GM03348 (cell line): Measurements from ENCODE around the gene SNRNP40.
"Not testable (repeated sequence)": the region's sequence is repeated elsewhere in the genome, so short reads cannot be mapped to it uniquely, and the experiment has no call there.

ENCODE experiments used
- DNase-seq: peaks from one replicate; pipeline ENCODE4 v3.0.0; 2012; ENCODE audit warnings: low spot score

Gene SNRNP40

DNA sequence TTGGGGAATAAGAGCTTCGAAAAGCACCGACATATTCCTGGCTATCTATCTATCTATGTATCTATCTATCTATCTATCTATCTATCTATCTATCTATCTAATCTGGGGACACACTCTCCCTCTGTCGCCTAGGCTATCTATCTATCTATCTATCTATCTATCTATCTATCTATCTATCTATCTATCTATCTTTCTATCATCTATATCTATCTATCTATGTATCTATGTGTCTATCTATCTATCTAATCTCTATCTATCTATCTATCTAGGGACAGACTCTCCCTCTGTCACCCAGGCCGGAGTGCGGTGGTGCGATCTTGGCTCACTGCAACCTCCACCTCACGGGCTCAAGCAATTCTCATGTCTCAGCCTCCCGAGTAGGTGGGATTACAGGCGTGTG lies 14.2 kb downstream of the SNRNP40 start:
- not testable (repeated sequence) for DNase-seq

DNA sequence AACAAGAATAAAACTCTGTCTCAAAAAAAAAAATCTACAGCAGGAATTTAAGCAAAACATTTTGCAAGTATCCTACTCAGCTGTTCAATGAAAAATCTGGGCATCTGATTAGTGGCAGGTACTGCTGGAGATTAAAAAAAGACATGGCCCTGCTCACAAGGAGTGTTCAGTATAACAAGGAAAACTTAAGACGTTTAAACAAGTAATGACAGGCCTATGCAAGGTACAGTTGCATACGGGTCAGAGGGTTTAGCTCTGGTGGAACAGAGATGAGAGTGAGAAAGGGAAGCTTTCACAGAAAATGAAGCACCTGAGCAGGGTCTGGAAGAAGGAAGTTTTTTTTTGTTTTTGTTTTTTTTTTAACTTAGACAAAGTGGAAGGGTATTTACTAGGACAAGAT lies 23.0 kb downstream of the SNRNP40 start:
- DNase-seq: no peak

DNA sequence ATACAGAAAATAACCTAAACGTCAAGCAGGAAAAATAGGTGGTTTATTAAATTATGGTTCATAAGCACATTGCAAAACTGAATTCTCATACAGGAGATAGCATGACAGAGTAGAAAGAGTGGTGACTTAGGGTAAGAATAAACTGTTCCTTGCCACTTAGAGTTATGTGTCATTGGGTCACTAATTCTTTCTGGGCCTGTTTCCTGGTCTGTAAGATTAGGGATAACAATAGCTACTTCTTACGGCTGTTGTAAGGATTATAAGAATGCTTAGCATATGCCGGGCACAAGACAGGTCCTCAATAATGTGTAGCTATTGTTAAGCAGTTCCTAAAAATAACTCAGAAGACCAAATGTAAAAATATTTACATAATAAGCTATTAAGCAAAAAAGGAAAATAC lies 24.2 kb downstream of the SNRNP40 start:
- no peak for DNase-seq

DNA sequence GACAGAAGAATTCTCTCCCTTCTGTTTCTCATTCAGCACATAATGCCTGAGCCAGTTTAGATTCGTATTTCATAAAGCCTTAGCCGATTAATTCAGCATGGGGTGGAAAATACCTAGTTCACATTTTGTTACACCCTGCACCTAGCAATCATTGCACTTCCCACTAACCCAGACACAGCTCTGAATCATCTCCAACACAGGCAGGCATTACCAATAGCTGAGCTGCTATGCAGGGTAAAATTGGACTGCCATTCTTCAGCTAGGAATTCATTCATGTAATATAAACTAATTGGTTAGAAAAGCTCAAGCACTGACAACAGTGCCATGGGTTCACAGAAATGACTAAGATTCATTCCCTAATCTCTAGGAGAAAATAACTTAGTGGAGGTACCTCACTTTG lies 30.0 kb downstream of the SNRNP40 start:
- DNase-seq: no peak

DNA sequence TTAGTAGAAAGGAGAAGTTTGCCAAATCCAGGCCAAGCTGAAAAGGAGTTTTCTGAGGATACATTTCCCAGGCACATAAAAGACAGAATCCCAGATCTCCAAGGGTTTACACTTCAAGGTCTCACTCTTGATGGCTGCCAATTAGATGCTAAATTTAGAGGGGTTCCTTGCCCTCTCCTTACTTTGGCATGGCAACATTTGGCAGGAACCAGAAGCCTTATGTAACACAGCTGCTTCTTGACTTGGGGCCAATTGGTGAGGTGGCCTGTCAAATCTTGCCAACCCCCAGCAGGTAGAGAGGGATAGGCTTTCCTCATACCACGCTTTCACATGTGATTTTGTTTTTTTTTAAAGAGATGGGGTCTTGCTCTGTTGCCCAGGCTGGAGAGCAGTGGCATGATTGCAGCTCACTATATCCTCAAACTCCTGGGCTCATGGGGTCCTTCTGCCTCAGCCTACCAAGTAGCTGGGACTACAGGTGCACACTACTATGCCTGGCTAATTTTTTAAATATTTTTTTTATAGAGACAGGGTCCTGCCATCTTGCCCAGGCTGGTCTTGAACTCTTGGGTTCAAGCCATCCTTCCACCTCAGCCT lies 31.7 kb downstream of the SNRNP40 start:
- no peak for DNase-seq

DNA sequence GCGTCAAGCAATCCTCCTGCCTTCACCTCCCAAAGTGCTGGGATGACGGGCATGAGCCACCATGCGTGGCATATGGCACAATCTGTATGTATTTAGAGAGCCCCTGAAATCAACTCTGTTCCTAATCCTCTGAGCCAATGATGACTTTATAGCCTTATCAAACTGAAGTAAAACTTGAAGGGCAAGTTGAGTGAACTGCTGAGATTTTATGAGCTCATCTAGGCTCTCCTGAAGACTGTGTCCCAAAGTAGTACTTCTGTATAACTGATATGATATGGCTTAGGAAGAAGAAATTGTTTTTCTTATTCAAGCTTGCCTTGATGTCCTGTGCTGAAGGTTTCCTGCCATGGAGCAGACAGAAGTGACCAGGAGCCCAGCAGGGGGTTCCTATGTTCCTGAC lies 33.2 kb downstream of the SNRNP40 start:
- no peak for DNase-seq

DNA sequence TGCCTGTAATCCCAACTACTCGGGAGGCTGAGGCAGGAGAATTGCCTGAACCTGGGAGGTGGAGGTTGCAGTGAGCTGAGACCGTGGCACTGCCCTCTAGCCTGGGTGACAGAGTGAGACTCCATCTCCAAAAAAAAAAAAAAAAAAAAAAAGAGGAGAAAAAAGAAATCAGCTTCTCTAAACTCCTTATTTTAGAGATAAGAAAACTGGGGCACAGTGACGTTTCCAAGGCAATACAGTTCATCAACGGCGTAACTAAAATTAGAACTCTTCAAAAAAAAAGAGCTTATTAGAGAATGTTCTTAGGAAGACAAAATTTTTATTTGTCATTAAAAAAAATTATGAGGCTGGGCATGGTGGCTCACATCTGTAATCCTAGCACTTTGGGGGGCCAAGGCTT lies 34.2 kb downstream of the SNRNP40 start:
- not testable (repeated sequence) for DNase-seq

DNA sequence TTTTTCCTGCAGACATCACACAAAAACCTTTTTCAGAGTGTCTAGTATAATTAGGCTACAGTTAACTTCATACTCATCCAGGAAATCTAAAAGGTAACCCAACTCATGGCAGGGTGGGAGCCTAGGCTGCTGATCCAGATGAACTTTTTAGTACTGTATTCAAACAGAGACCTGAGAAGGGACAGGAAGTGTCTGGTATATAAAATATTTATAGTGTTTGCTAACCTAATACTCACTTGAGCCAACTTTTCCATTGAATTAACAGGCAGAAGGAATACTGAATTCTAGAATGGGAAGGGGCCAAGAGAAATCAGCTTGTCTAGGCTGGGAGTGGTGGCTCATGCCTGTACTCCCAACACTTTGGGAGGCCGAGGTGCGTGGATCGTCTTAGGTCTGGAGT lies 34.7 kb downstream of the SNRNP40 start:
- DNase-seq: no peak

DNA sequence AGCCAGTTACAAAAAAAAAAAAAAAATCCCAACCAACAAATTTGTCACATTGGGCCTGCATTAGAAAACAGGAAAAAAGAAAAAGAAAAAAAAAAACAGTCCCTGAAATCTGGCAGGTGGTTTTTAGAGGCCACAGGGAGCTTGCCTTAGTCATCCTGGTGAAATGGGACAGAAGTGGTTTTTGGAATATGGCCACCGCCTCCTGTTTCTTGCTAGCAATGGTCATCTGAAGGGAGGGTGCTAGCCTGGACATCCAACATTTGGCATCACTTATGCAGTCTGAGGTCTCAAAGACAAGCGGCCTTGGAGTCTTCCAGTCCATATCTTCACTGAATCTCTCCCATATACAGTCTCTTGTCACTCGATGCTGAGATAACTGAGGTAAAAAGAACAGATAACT lies 36.8 kb downstream of the SNRNP40 start:
- no peak for DNase-seq

DNA sequence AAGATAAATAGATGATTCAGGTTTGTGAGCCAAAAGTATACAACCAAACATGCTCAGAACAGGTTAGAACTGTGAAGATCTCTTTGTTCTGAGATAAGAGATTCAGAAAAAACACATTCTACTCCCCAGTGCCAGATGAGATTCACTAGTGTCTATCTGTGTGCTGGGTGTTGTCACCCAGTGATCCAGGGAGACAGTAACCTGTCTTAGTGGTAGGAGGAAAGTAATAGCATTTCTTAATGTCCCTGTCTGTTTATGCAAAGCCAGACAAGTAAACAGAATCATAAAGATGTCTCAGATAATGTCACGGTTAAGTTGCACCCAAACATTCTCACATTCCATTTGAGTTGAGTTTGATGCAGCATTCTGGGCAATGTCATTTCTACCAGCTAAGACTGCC lies 38.0 kb downstream of the SNRNP40 start:
- DNase-seq: no peak

DNA sequence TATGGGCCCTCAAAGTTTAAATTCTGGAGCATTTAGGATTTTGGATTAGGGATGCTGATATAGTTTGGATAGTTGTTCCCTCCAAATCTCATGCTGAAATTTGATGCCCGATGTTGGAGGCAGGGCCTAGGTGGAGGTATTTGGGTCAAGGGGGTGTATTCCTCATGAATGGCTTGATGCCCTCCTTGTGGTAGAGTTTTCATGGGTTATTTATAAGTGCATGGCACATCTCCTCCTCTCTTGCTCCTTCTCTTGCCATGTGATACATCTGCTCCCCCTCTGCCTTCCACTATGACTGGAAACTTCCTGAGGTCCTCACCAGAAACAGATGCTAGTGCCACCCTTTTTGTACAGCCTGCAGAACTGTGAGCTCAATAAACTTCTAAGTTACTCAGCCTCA lies 39.4 kb downstream of the SNRNP40 start:
- no peak for DNase-seq

DNA sequence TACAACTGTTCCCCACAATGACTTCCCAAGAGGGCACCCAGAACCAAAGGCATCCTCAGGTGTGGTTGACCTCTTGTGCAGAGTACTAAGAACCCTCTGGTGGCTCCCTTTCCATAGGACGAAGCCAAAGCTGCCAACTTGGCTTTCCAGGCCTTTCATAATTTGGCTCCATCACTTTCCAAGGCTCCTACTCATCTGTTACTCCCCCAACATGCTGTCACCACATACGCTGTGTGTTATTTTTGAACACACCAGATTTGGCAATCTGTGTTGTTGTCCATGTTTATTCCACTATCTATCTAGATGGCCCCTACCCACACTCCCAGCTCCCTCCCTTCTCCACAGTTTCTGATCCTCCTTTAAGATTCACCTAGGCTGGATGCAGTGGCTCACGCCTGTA lies 46.7 kb downstream of the SNRNP40 start:
- no peak for DNase-seq

DNA sequence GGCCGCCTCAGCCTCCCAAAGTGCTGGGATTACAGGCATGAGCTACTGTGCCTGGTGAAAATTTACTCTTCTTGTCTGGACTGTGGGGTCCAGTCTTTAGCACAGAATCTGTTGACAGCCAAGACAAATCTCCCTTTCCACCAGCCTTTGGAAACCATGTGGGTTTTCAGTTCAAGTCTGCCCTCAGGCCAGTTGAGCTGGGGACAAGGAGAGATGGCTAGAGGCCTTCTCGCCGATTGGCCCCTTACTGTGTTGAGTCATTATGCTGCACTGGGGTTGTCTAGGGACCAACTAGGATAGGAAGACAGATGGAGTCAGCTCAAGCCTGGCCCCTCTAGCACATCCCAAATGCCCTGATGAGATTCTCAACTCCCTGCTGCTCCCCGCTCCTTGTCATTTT lies 48.3 kb downstream of the SNRNP40 start:
- no peak for DNase-seq

DNA sequence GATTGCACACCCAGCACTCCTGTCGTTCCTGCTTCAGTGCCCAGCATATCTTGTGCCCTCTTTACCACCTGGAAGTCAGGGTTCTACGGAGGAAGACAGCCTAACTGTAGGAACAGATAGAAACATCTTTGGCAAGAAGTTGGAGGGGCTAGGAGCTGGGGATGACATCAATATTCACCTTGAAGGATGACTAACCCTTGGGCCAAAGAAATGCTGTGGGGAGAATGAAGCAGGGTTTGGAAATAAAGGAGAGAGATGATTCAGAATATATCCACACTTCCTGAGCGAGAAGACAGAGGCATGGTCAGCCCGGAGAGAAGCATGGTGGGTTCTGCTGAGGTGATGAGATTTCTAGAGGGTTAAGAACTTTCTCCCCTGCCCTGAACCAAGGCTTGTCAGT lies 52.3 kb downstream of the SNRNP40 start:
- DNase-seq: no peak

DNA sequence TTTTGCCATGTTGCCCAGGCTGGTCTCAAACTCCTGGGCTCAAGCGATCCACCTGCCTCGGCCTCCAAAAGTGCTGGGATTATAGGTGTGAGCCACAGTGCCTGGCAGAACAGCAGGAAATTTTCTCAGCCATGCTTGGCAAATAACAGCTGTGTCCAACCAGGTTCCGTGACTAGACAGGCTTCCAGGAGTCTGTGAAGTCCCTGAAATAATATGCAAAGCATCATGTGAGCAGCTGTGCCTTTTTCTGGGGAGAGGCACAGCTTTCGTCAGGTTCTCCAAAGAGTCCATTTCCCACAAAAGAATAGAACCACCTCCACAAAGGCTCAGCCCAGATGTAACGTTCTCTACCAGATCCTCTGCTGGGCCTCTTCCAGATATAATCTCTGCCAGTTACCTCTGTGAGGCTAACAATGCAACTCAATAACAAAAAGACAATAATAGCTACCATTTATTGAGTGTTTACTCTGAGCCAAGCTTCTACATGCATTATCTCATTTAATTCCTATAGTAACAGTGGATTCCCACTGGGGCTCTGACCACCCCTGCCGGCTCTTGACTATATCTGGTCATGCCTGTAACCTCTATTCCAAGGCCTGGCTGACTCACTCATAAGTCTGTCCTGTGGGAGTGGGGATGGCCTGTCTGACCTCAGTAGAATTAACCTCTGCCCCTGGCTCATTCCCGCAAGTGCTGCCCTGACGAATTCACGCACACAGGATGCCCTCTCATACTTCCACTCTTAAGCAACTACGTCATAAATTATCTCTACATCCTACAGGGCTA lies 52.9 kb downstream of the SNRNP40 start:
- DNase-seq: no peak

DNA sequence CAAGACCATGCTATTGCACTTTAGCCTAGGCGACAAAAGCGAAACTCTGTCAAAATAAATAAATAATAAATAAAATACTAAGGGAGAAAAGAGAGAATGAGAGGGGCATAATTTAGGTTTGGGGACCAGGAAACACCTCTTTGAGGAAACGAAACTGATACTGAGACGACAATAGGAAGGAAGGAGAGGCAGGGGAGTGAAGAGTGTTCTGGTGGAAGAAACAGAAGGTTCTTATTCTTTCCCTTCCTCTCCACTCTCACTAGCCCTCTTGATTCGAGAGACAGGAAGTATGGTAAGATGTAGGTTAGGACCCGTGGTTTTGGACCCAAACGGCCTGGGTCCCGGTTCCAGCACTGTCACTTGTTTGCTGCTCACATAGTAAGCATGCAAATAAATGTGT lies 55.3 kb downstream of the SNRNP40 start:
- DNase-seq: no peak

DNA sequence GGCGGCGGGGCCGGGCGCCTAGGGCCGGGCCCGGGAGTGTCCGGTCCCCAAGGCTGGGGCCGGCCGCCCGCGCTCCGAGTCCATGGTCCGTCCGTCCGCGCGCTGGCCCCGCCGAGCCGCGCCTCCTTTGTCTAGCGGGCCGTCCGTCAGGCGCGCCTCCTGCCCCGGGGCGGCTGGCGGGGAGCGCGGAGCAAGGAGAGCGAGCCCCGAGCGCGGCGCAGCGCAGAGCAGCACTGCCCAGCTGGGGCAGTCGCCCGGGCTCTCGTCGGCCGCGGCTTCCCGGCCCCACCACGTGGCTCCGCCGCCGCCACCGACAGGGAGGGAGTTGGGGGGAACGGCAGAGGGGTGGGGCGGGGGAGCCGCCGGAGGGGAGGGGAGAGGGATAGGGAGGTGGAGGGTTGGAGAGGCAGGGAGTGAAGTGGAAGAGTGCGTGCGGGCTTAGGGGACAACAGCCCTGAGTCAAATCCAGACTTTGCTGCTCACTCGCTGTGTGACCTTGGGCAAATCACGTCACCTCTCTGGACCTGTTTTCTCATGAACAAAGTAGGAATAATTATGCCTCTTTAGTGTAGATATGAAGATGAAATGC lies 56.8 kb downstream of the SNRNP40 start, which contains the start of gene NKAIN1:
NKAIN1 (minus strand) TSS at position 235 of the 589 bp plus-strand sequence. CDS start 340 bp downstream, outside the sequence.
- DNase-seq: peak; percentile 72

DNA sequence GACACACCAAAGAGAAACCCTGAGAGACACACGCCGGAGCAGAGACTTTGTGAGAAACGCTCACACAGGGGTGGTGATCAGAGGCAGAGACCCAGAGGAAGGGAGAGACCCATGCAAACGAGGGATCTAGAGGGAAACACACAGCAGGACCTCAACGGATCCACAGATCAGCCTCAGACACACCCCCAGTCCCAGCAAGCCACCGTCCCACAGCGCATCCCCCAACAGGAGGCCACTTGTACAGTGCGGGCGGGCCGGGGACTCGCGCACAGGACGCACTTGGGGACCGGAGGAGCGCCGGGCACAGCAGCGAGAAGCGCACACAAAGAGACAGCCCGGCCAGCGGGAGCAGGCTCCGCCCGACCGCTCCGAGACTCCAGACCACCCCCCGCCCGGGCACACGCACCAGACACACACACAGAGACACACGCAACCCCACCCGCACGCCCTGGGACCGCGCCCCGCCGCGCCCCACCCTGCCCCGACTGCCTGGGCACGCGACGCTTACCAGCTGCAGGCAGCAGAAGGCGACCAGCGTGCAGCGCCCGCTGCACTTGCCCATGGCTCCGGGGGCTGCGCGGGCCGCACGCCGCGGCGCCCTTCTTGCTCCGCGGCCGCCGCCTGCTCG lies 57.5 kb downstream of the SNRNP40 start:
- no peak for DNase-seq

DNA sequence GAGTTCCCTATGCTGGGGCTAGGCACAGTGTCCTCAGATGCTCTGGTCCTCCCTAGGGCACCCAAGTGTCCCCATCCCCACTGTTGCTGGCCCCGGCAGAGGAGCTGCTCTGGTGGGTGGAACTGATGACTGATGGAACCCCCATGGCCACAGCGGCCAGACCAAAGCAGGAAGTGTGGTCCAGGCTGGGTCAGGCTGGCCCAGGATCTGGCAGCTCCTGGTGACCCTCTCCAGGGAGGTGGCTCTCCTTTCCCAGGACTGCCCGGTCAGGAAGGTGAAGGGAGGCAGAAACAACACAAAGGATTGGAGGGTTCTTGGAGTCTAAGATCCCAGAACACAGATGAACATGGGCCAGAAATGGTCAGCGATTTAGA lies 58.0 kb downstream of the SNRNP40 start:
- no peak for DNase-seq

DNA sequence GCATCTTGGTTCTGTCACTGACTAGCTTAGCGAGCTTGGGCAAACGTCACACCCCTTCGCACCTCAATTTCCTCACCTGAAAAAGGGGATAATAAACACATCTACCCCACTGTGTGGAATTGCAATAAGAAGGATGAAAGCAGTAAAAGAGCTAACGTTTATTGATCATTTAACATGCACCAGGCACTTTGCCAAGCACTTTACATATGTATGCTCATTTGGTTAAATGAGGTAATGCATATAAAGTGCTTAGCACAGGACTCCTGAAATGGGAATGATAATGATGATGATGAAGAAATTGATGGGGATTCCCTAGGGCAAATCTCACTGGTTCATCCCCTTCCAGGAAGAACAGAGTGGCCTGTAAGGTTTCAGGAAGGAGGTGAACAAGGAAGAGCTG lies 61.7 kb downstream of the SNRNP40 start:
- DNase-seq: no peak

DNA sequence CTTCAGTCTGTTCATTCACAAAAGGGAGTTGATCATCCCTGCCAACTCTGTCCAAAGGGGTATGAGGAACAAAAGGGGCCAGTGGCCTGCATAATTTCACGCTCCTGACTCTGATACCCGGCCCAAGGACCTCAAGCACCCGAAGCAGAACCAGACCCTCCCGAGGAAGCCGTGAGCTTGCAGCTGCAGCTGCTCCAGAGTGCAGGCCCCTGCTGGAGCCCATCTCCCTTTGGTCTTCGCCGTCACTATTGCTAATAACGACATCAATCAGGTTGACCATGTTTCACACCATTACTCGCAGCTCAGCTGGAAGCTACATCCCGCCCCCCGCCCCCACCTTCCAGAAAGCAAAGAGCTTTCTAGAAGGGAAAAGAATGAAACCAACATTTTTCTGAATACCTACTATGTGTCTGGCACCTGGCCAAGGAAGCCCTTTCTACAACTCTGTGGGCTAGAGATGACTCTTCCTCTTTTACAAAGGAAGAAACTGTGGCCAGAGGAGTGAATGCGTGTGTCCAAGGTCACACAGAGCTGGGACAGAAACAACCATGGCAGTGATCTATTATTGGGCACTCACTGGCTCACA lies 62.4 kb downstream of the SNRNP40 start:
- no peak for DNase-seq

DNA sequence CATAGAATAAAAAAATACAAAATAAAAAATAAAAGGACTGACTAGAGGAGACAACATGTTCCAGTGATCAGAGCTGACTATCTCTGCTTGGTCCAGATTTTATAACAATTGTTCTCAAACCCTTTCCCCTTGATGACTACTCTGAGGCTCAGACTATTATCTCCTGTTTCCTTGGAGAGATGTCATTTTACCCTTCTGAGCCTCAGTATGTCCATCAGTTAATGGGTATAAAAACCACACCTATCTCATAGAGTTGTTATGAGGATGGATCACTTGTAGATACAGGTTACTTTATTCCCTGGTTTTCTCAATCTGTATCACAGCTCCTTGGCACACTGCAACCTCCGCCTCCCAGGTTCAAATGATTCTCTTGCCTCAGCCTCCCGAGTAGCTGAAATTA lies 63.9 kb downstream of the SNRNP40 start:
- no peak for DNase-seq

DNA sequence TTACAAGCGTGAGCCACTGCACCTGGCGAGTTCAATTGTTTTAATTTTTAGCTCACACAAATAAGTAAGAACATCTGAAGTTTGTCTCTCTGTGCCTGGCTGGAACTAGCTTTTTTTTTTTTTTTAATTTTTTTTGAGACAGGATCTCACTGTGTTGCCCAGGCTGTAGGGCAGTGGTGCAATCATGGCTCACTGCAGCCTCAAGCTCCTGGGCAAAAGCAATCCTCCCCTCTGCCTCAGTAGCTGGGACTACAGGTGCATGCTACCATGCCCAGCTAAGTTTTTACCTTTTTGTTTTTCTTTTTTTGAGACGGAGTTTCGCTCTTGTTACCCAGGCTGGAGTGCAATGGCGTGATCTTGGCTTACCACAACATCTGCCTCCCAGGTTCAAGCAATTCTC lies 64.8 kb downstream of the SNRNP40 start:
- no peak for DNase-seq
